Activated T-cell treated with anti-CD3 and anti-CD28 coated beads, Interleukin-2, amount 50 U/mL, for 4 hours (primary cell): ENCODE results near the gene ATMIN. TPM values are rescaled to one million over a fixed set of nuclear protein-coding genes. Genes with fewer than 3 reads are reported as not detected.

Experiments used
- ATAC-seq, 2 donors: fragments of 200-7000 bp; cut with Tn5 transposase; one replicate each; pipeline ENCODE4 v1.10.0; 2021
- DNase-seq: peaks from one replicate; pipeline ENCODE4 v3.0.0-alpha.2; 2020
- H3K27me3 Mint-ChIP-seq: one replicate; pipeline ENCODE4 v1.8.0; 2021; ENCODE audit warnings: low read depth, mixed read lengths
- H3K36me3 Mint-ChIP-seq: one replicate; pipeline ENCODE4 v1.8.0; 2022; ENCODE audit warnings: mixed read lengths; ENCODE audit not compliant: insufficient read depth
- H3K4me1 Mint-ChIP-seq: one replicate; pipeline ENCODE4 v1.8.0; 2021; ENCODE audit warnings: low read depth, mixed read lengths
- H3K4me3 Mint-ChIP-seq: one replicate; pipeline ENCODE4 v1.8.0; 2021; ENCODE audit warnings: mild to moderate bottlenecking, moderate library complexity, mixed read lengths
- H3K9me3 Mint-ChIP-seq: one replicate; pipeline ENCODE4 v1.8.0; 2021; ENCODE audit warnings: mixed read lengths
- total RNA-seq, 3 donors: library from RNA; stranded (reverse); gene quantifications; one replicate each; pipeline ENCODE4 v1.2.1, GENCODE V29; 2021

Gene ATMIN
- total RNA-seq, 3 donors from 2014 or later: 27.2 to 30.2 (median 29.3) TPM

GRCh38 chr16:81029930-81030604 is 5.6 kb upstream of the ATMIN start:
- Mint-ChIP-seq H3K27me3 (no peaks in the 10 kb centered on the region), H3K4me1 (peaks cover 3% of the 10 kb centered on the region), H3K9me3 (no peaks in the 10 kb centered on the region), H3K4me3 (no peak overlapping the region), H3K36me3 (peaks cover 11% of the 10 kb centered on the region)
- DNase-seq (no peak), ATAC-seq (peak; percentile 70 to 74)

- peak overlapping the region; percentile 86 for H3K4me3 Mint-ChIP-seq
- H3K4me1 Mint-ChIP-seq: peaks cover 29% of the 10 kb centered on the region
- DNase-seq (peak; percentile 6), ATAC-seq (peak; percentile 76 to 78)
- no peaks in the 10 kb centered on the region for H3K9me3 Mint-ChIP-seq
- peaks cover 8% of the 10 kb centered on the region for H3K36me3 Mint-ChIP-seq
- H3K27me3 Mint-ChIP-seq: no peaks in the 10 kb centered on the region
Measured at GRCh38 chr16:81035975-81036750, 521 bp downstream of the ATMIN start.

GRCh38 chr16:81036751-81037350 is 1.2 kb downstream of the ATMIN start:
- H3K36me3 Mint-ChIP-seq: peaks cover 13% of the 10 kb centered on the region
- ATAC-seq: no peak
- H3K27me3 Mint-ChIP-seq: no peaks in the 10 kb centered on the region
- no peak for DNase-seq
- no peaks in the 10 kb centered on the region for H3K9me3 Mint-ChIP-seq
- peak overlapping the region; percentile 86 for H3K4me3 Mint-ChIP-seq
- H3K4me1 Mint-ChIP-seq: peaks cover 29% of the 10 kb centered on the region

GRCh38 chr16:81040131-81040530 is 4.5 kb downstream of the ATMIN start:
- peaks cover 29% of the 10 kb centered on the region for H3K4me1 Mint-ChIP-seq
- DNase-seq (no peak), ATAC-seq (no peak)
- H3K9me3 Mint-ChIP-seq: no peaks in the 10 kb centered on the region
- H3K27me3 Mint-ChIP-seq: no peaks in the 10 kb centered on the region
- H3K4me3 Mint-ChIP-seq: no peak overlapping the region
- peaks cover 38% of the 10 kb centered on the region for H3K36me3 Mint-ChIP-seq

- no peak for ATAC-seq
- H3K4me1 Mint-ChIP-seq: peaks cover 27% of the 10 kb centered on the region
- H3K4me3 Mint-ChIP-seq: no peak overlapping the region
- peaks cover 41% of the 10 kb centered on the region for H3K36me3 Mint-ChIP-seq
- no peaks in the 10 kb centered on the region for H3K27me3 Mint-ChIP-seq
- H3K9me3 Mint-ChIP-seq: no peaks in the 10 kb centered on the region
- DNase-seq: no peak
Measured at GRCh38 chr16:81040842-81041241, 5.2 kb downstream of the ATMIN start.

- Mint-ChIP-seq H3K4me3 (no peak overlapping the region), H3K9me3 (no peaks in the 10 kb centered on the region), H3K4me1 (peaks cover 25% of the 10 kb centered on the region), H3K27me3 (no peaks in the 10 kb centered on the region), H3K36me3 (peaks cover 41% of the 10 kb centered on the region)
- no peak for DNase-seq
- no peak for ATAC-seq
Measured at GRCh38 chr16:81041696-81042095, 6.1 kb downstream of the ATMIN start.

- Mint-ChIP-seq H3K36me3 (peaks cover 43% of the 10 kb centered on the region), H3K9me3 (no peaks in the 10 kb centered on the region), H3K27me3 (no peaks in the 10 kb centered on the region), H3K4me1 (peaks cover 14% of the 10 kb centered on the region), H3K4me3 (no peak overlapping the region)
- DNase-seq (no peak), ATAC-seq (no peak)
Measured at GRCh38 chr16:81042821-81043220, 7.2 kb downstream of the ATMIN start.

- DNase-seq: no peak
- Mint-ChIP-seq H3K4me3 (no peak overlapping the region), H3K36me3 (peaks cover 6% of the 10 kb centered on the region), H3K9me3 (peaks cover 21% of the 10 kb centered on the region), H3K4me1 (no peaks in the 10 kb centered on the region), H3K27me3 (no peaks in the 10 kb centered on the region)
- ATAC-seq: no peak
Measured at GRCh38 chr16:81053761-81054160, 18.1 kb downstream of the ATMIN start.

- H3K9me3 Mint-ChIP-seq: no peaks in the 10 kb centered on the region
Measured at GRCh38 chr16:81060576-81061306, 25.1 kb downstream of the ATMIN start.

GRCh38 chr16:81061307-81061640 is 25.6 kb downstream of the ATMIN start:
- H3K9me3 Mint-ChIP-seq: no peaks in the 10 kb centered on the region
- no peaks in the 10 kb centered on the region for H3K4me1 Mint-ChIP-seq
- H3K27me3 Mint-ChIP-seq: no peaks in the 10 kb centered on the region
- DNase-seq (no peak), ATAC-seq (no peak)
- no peaks in the 10 kb centered on the region for H3K36me3 Mint-ChIP-seq
- no peak overlapping the region for H3K4me3 Mint-ChIP-seq

More at GRCh38 chr16:81060576-81061306, 25.1 kb downstream of the ATMIN start:
- H3K36me3 Mint-ChIP-seq: no peaks in the 10 kb centered on the region
- H3K27me3 Mint-ChIP-seq: no peaks in the 10 kb centered on the region
- H3K4me3 Mint-ChIP-seq: no peak overlapping the region
- DNase-seq: no peak
- no peaks in the 10 kb centered on the region for H3K4me1 Mint-ChIP-seq
- no peak for ATAC-seq

GRCh38 chr16:81061871-81062608 is 26.4 kb downstream of the ATMIN start:
- Mint-ChIP-seq H3K4me1 (no peaks in the 10 kb centered on the region), H3K4me3 (no peak overlapping the region), H3K9me3 (no peaks in the 10 kb centered on the region), H3K36me3 (no peaks in the 10 kb centered on the region), H3K27me3 (no peaks in the 10 kb centered on the region)
- DNase-seq: no peak
- ATAC-seq: no peak

- no peak for DNase-seq
- Mint-ChIP-seq H3K36me3 (no peaks in the 10 kb centered on the region), H3K4me3 (no peak overlapping the region), H3K9me3 (no peaks in the 10 kb centered on the region), H3K4me1 (no peaks in the 10 kb centered on the region), H3K27me3 (peaks cover 5% of the 10 kb centered on the region)
- ATAC-seq: no peak
Measured at GRCh38 chr16:81066681-81067080, 31.0 kb downstream of the ATMIN start.

GRCh38 chr16:81067166-81067565 is 31.5 kb downstream of the ATMIN start:
- H3K4me3 Mint-ChIP-seq: no peak overlapping the region
- DNase-seq (no peak), ATAC-seq (no peak)
- H3K4me1 Mint-ChIP-seq: no peaks in the 10 kb centered on the region
- no peaks in the 10 kb centered on the region for H3K36me3 Mint-ChIP-seq
- H3K27me3 Mint-ChIP-seq: peaks cover 5% of the 10 kb centered on the region
- no peaks in the 10 kb centered on the region for H3K9me3 Mint-ChIP-seq

- peaks cover 7% of the 10 kb centered on the region for H3K27me3 Mint-ChIP-seq
- no peaks in the 10 kb centered on the region for H3K9me3 Mint-ChIP-seq
- H3K4me1 Mint-ChIP-seq: no peaks in the 10 kb centered on the region
- ATAC-seq (no peak), DNase-seq (no peak)
- no peak overlapping the region for H3K4me3 Mint-ChIP-seq
- no peaks in the 10 kb centered on the region for H3K36me3 Mint-ChIP-seq
Measured at GRCh38 chr16:81069063-81069462, 33.4 kb downstream of the ATMIN start.
